ENCODE measurements around the gene PTPRG. TPM values are rescaled to one million over a fixed set of nuclear protein-coding genes. Genes with fewer than 3 reads are reported as not detected.

PTPRG gene
- total RNA-seq, 1 experiment from 2014 or later = 69.3 TPM

DNA sequence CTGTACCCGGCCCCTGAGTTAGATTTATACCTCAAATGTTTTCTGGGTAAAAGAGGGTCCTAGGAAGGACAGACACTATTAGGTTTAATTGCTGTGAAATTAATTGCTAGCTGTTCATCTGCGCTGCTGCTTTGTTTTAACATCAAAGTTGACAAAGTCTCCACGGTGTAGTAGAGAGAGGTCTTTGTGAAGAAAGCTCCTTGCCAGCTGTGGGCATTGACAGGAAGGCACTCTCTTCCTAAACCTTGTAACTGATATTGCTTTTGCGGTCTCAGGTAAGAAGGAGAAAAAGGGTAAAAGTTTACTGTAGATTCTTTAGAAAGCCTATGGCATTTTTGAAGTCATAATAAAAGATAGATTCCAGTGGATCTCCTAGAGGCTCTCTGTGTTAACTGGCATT, 68.1 kb downstream of the PTPRG start:
- H4K8ac ChIP-seq (replicated peaks; ENCODE audit: insufficient read length, low read depth, low read length) = no peak overlapping the region
- Mint-ChIP-seq H3K27me3 (ENCODE audit: low read depth) (no peaks in the 10 kb centered on the region), H3K4me1 (peaks cover 55 to 57% of the 10 kb centered on the region in 2 experiments), H3K9me3 (peaks cover 4 to 9% of the 10 kb centered on the region in 2 experiments; a peak in 4 of 5 replicates), H3K4me3 (no peak overlapping the region), H3K36me3 (ENCODE audit: insufficient read depth in 1 of 3, low read depth in 3 of 3) (peaks cover 17 to 27% (median 18%) of the 10 kb centered on the region in 3 experiments), H3K27ac (peak overlapping the region in 1 of 3 experiments; percentile 35; a peak in 1 of 7 replicates)
- TF ChIP-seq, protein P1, sequence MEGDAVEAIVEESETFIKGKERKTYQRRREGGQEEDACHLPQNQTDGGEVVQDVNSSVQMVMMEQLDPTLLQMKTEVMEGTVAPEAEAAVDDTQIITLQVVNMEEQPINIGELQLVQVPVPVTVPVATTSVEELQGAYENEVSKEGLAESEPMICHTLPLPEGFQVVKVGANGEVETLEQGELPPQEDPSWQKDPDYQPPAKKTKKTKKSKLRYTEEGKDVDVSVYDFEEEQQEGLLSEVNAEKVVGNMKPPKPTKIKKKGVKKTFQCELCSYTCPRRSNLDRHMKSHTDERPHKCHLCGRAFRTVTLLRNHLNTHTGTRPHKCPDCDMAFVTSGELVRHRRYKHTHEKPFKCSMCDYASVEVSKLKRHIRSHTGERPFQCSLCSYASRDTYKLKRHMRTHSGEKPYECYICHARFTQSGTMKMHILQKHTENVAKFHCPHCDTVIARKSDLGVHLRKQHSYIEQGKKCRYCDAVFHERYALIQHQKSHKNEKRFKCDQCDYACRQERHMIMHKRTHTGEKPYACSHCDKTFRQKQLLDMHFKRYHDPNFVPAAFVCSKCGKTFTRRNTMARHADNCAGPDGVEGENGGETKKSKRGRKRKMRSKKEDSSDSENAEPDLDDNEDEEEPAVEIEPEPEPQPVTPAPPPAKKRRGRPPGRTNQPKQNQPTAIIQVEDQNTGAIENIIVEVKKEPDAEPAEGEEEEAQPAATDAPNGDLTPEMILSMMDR (conservative IDR thresholded peaks at IDR 0.05) = no peak
- H3K4me1 ChIP-seq (ENCODE audit: insufficient read depth, low read length) = peaks cover 11% of the 10 kb centered on the region
- H3K23me2 ChIP-seq (ENCODE audit: insufficient read length, low read depth, low read length, poor library complexity, severe bottlenecking) = no peaks in the 10 kb centered on the region
- no peak overlapping the region for H3K9ac ChIP-seq (ENCODE audit: extremely low read depth, insufficient read length, low read length)
- no peak overlapping the region for H2AK5ac ChIP-seq (ENCODE audit: insufficient read length, low read length)
- H4K5ac ChIP-seq (ENCODE audit: insufficient read length, low read depth, low read length) = no peak overlapping the region
- H3K79me1 ChIP-seq (ENCODE audit: insufficient read depth, low read depth, low read length, poor library complexity, severe bottlenecking) = peaks cover 13% of the 10 kb centered on the region
- H3K4me2 ChIP-seq (ENCODE audit: insufficient read depth, insufficient read length, low read length) = no peak overlapping the region
- H2BK5ac ChIP-seq (ENCODE audit: insufficient read length, low read length) = no peak overlapping the region
- H3K18ac ChIP-seq (ENCODE audit: insufficient read length, low read depth, low read length) = no peak overlapping the region
- peaks cover 53% of the 10 kb centered on the region for H3K79me2 ChIP-seq (ENCODE audit: insufficient read depth, low read length)
- no peak overlapping the region for H2AFZ ChIP-seq (ENCODE audit: low read length)
- no peak overlapping the region for H3T11ph ChIP-seq (ENCODE audit: low read length)
- no CpG with 5 or more reads among the region's 4 CpGs for WGBS (ENCODE audit: extremely low coverage, insufficient read length, low lambda C conversion rate)
- H2BK120ac ChIP-seq (ENCODE audit: low read depth, low read length, poor library complexity, severe bottlenecking) = no peak overlapping the region
- H3K9me3 ChIP-seq (ENCODE audit: control insufficient read depth, low read depth, low read length) = no peaks in the 10 kb centered on the region
- DNase-seq = no peak
- H3K27ac ChIP-seq (ENCODE audit: insufficient read length, low read depth, low read length) = no peak overlapping the region
- no peak overlapping the region for H4K91ac ChIP-seq (ENCODE audit: insufficient read length, low read depth, low read length)
- H3K4ac ChIP-seq (ENCODE audit: low read depth, low read length) = no peak overlapping the region
- H2BK20ac ChIP-seq (ENCODE audit: low read depth, low read length, poor library complexity, severe bottlenecking) = no peak overlapping the region
- H4K20me1 ChIP-seq (ENCODE audit: control insufficient read depth, insufficient read depth, insufficient read length) = no peaks in the 10 kb centered on the region
- no peak overlapping the region for H3K56ac ChIP-seq (ENCODE audit: insufficient read length, low read depth, low read length)
- no peak overlapping the region for H2BK15ac ChIP-seq (ENCODE audit: low read depth, low read length)
- no peak overlapping the region for H2BK12ac ChIP-seq (ENCODE audit: insufficient read length, low read depth, low read length)
- H3K27me3 ChIP-seq (ENCODE audit: insufficient read depth, low read length) = no peaks in the 10 kb centered on the region
- H3K23ac ChIP-seq (ENCODE audit: insufficient read length, low read depth, low read length) = no peak overlapping the region
- H3K14ac ChIP-seq (ENCODE audit: insufficient read depth, low read length) = no peak overlapping the region
